Activated T-cell treated with anti-CD3 and anti-CD28 coated beads for 4 hours (primary cell): ENCODE measurements around the gene KLF7.

Source experiments
- DNase-seq: peaks from one replicate; pipeline ENCODE4 v3.0.0-alpha.2; 2020

The KLF7 gene

GRCh38 chr2:207166349-207167098, 776 bp upstream of the KLF7 start:
- DNase-seq, result peak; percentile 46

GRCh38 chr2:207166039-207166348, 246 bp upstream of the KLF7 start:
- DNase-seq, result peak; percentile 92

- DNase-seq, result no peak
Measured at GRCh38 chr2:207164006-207164831, 1.5 kb downstream of the KLF7 start.

- no peak for DNase-seq
Measured at GRCh38 chr2:207163756-207164005, 2.1 kb downstream of the KLF7 start.

- no peak for DNase-seq
Measured at GRCh38 chr2:207163053-207163755, 2.5 kb downstream of the KLF7 start.

- DNase-seq, result no peak
Measured at GRCh38 chr2:207162316-207162715, 3.4 kb downstream of the KLF7 start.

- no peak for DNase-seq
Measured at GRCh38 chr2:207161247-207162123, 4.3 kb downstream of the KLF7 start.

GRCh38 chr2:207160115-207160514, 5.6 kb downstream of the KLF7 start:
- DNase-seq, result no peak

GRCh38 chr2:207159002-207159401, 6.7 kb downstream of the KLF7 start:
- DNase-seq, result no peak

GRCh38 chr2:207157731-207158130, 8.0 kb downstream of the KLF7 start:
- DNase-seq, result no peak

GRCh38 chr2:207157162-207157481, 8.6 kb downstream of the KLF7 start:
- no peak for DNase-seq

GRCh38 chr2:207156451-207157161, 9.1 kb downstream of the KLF7 start:
- DNase-seq, result no peak

- DNase-seq, result no peak
Measured at GRCh38 chr2:207155516-207156444, 10.0 kb downstream of the KLF7 start.

- no peak for DNase-seq
Measured at GRCh38 chr2:207154556-207155510, 10.9 kb downstream of the KLF7 start.

GRCh38 chr2:207153266-207153975, 12.3 kb downstream of the KLF7 start:
- no peak for DNase-seq

GRCh38 chr2:207151048-207151447, 14.7 kb downstream of the KLF7 start:
- no peak for DNase-seq

GRCh38 chr2:207150284-207150683, 15.5 kb downstream of the KLF7 start:
- no peak for DNase-seq

- DNase-seq, result no peak
Measured at GRCh38 chr2:207149249-207150213, 16.2 kb downstream of the KLF7 start.
